Left lung (tissue), 10 donors: Measurements from ENCODE around the gene STEAP2. TPM values are rescaled to one million over a fixed set of nuclear protein-coding genes. Genes with fewer than 3 reads are reported as not detected.

ENCODE experiments used
- ATAC-seq: fragments of 200-7000 bp; cut with Tn5 transposase; one replicate; pipeline ENCODE4 v1.9.1; 2020; ENCODE audit warnings: moderate library complexity
- DNase-seq, 4 donors: peaks; one replicate each; pipeline ENCODE4 v3.0.0-alpha.2; 2013 to 2020
- H3K27ac ChIP-seq, 2 donors: fragments of 200-600 bp; sonication (generic) in 1 of 2; one replicate each; pipeline versions ENCODE4 v1.5.0 to v1.8.0; 2020 to 2021
- H3K27me3 ChIP-seq, 2 donors: fragments of 200-600 bp; sonication (generic) in 1 of 2; one replicate each; pipeline versions ENCODE4 v1.5.0 to v1.8.0; 2020 to 2021
- H3K36me3 ChIP-seq, 2 donors: fragments of 200-600 bp; sonication (generic) in 1 of 2; one replicate each; pipeline versions ENCODE4 v1.5.0 to v1.8.0; 2020 to 2021
- H3K4me1 ChIP-seq, 2 donors: fragments of 200-600 bp; one replicate each; pipeline ENCODE4 v1.8.0; 2021
- H3K4me3 ChIP-seq, 2 donors: fragments of 200-600 bp; sonication (generic) in 1 of 2; one replicate each; pipeline versions ENCODE4 v1.5.0 to v1.8.0; 2020 to 2021; ENCODE audit warnings: mild to moderate bottlenecking in 1 of 2
- H3K9me3 ChIP-seq, 2 donors: fragments of 200-600 bp; sonication (generic) in 1 of 2; one replicate each; pipeline versions ENCODE4 v1.5.0 to v1.8.0; 2020 to 2021
- intact Hi-C, 2 donors: fragments of 100-400 bp; cut with DNase I; formaldehyde crosslinking; loops; one replicate each; pipeline versions ENCODE4 v1.11.2 to v1.14.2; 2022
- polyA plus RNA-seq, 6 donors: library from polyadenylated mRNA; unstranded; fragments of 120-200 nt; gene quantifications; one replicate each; pipeline ENCODE4 v1.2.1, GENCODE V29; 2013; ENCODE audit not compliant: insufficient read length in 6 of 6
- total RNA-seq, 2 donors: library from RNA; stranded (reverse); fragmentation: NEBNext Ultra II Directional; extraction: Animal tissue kit (Norgen Biotek cat#: 25700); gene quantifications; one replicate each; pipeline ENCODE4 v1.2.1, GENCODE V29; 2021
- TF ChIP-seq, protein P1 (sequence below), 2 donors: fragments of 200-600 bp; sonication (generic) in 1 of 2; IDR thresholded peaks; one replicate each; pipeline versions ENCODE4 v1.5.0 to v1.8.0; 2021; ENCODE audit warnings: antibody characterized with exemption in 2 of 2
- donor health status: DM: no; HTN: yes; CAD: no.
- donor health status: DM: no; HTN: no; CAD: no.

STEAP2 gene
- total and polyA plus RNA-seq, 8 donors, result 5.8 to 24.6 (median 7.1) TPM

GRCh38 chr7:90167361-90167760 lies 44.2 kb upstream of the STEAP2 start:
- intact Hi-C loops, result loop anchor here in 1 of 2 donors (10.0 kb wide), 1 partner anchor 267 kb away; no protein-coding TSS in a partner anchor
- H3K36me3 ChIP-seq, result no peaks in the 10 kb centered on the region
- H3K9me3 ChIP-seq, result no peaks in the 10 kb centered on the region
- TF ChIP-seq, protein P1, sequence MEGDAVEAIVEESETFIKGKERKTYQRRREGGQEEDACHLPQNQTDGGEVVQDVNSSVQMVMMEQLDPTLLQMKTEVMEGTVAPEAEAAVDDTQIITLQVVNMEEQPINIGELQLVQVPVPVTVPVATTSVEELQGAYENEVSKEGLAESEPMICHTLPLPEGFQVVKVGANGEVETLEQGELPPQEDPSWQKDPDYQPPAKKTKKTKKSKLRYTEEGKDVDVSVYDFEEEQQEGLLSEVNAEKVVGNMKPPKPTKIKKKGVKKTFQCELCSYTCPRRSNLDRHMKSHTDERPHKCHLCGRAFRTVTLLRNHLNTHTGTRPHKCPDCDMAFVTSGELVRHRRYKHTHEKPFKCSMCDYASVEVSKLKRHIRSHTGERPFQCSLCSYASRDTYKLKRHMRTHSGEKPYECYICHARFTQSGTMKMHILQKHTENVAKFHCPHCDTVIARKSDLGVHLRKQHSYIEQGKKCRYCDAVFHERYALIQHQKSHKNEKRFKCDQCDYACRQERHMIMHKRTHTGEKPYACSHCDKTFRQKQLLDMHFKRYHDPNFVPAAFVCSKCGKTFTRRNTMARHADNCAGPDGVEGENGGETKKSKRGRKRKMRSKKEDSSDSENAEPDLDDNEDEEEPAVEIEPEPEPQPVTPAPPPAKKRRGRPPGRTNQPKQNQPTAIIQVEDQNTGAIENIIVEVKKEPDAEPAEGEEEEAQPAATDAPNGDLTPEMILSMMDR (IDR thresholded peaks at IDR 0.05), result no peak
- H3K4me1 ChIP-seq, result no peaks in the 10 kb centered on the region
- no peak for ATAC-seq
- no peaks in the 10 kb centered on the region for H3K27me3 ChIP-seq
- DNase-seq, result no peak
- no peak overlapping the region for H3K27ac ChIP-seq
- no peak overlapping the region for H3K4me3 ChIP-seq

DNA sequence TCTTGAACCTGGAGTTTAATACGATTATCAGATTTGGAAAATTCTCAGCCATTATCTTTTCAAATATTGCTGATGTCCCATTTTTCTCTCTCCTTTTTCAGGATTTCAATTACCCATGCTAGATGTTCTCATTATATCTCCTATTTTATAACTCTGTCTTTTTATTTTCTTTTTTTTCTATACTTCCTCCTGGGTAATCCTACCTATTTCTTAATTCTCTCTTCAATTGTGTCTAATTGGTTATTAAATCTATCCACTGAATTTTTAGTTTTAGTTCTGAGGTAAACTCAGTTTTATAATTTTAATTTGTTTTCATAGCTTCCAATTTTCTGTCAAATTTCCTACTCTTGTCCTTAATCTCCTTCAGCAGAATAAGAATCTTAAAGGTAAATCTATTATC lies 41.6 kb upstream of the STEAP2 start:
- H3K36me3 ChIP-seq, result no peaks in the 10 kb centered on the region
- no peak for DNase-seq
- TF ChIP-seq, protein P1 (IDR thresholded peaks at IDR 0.05), result no peak
- H3K27me3 ChIP-seq, result no peaks in the 10 kb centered on the region
- no peaks in the 10 kb centered on the region for H3K9me3 ChIP-seq
- intact Hi-C loops, result loop anchor here in 1 of 2 donors (10.0 kb wide), 1 partner anchor 265 kb away; no protein-coding TSS in a partner anchor
- no peak for ATAC-seq
- no peak overlapping the region for H3K27ac ChIP-seq
- no peak overlapping the region for H3K4me3 ChIP-seq
- no peaks in the 10 kb centered on the region for H3K4me1 ChIP-seq

GRCh38 chr7:90172121-90172520 lies 39.4 kb upstream of the STEAP2 start:
- Histone ChIP-seq H3K9me3 (peaks cover 0 to 8% of the 10 kb centered on the region in 2 donors), H3K36me3 (no peaks in the 10 kb centered on the region), H3K27ac (no peak overlapping the region), H3K4me3 (no peak overlapping the region), H3K27me3 (no peaks in the 10 kb centered on the region), H3K4me1 (no peaks in the 10 kb centered on the region)
- TF ChIP-seq, protein P1 (IDR thresholded peaks at IDR 0.05), result no peak
- DNase-seq, result no peak
- intact Hi-C loops, result no loop called here
- no peak for ATAC-seq

GRCh38 chr7:90172624-90173023 lies 38.9 kb upstream of the STEAP2 start:
- Histone ChIP-seq H3K27me3 (no peaks in the 10 kb centered on the region), H3K9me3 (peaks cover 0 to 8% of the 10 kb centered on the region in 2 donors), H3K4me3 (no peak overlapping the region), H3K27ac (no peak overlapping the region), H3K4me1 (no peaks in the 10 kb centered on the region), H3K36me3 (no peaks in the 10 kb centered on the region)
- intact Hi-C loops, result no loop called here
- TF ChIP-seq, protein P1 (IDR thresholded peaks at IDR 0.05), result no peak
- ATAC-seq (no peak), DNase-seq (no peak)

DNA sequence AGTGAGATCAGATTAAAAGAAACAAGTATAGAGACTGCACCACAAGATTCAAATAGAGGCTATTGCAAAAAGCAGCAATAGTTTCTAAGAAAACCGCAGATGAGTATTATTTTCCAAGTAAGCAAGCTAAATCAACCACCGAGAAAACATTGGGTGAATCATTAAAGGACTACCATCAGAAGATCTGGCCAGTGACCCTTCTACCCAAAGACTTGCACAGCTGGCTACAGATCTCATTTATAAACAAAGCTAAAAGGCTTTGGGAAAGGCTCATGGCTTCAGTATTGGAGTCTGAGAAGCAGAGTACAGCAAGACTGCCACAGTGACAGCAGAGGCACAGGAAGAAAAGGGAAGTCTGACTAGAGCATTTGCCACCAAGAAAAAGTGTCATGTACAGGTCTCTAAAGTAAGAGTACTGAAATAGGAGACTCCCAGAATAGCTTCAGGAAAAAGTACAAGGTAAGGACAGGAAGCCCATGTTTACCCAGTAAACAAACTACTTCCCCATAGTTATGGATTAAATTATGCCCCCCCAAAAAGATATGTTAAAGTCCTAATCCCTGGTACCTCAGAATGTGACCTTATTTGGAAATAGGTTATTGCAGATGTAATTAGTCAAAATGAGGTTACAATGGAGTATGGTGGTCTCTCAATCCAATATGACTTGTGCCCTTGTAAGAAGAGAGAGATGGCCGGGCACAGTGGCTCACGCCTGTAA lies 38.3 kb upstream of the STEAP2 start:
- H3K27me3 ChIP-seq, result no peaks in the 10 kb centered on the region
- intact Hi-C loops, result no loop called here
- no peak for ATAC-seq
- no peak for DNase-seq
- TF ChIP-seq, protein P1 (IDR thresholded peaks at IDR 0.05), result no peak
- no peaks in the 10 kb centered on the region for H3K4me1 ChIP-seq
- peaks cover 0 to 8% of the 10 kb centered on the region in 2 donors for H3K9me3 ChIP-seq
- no peaks in the 10 kb centered on the region for H3K36me3 ChIP-seq
- H3K4me3 ChIP-seq, result no peak overlapping the region
- no peak overlapping the region for H3K27ac ChIP-seq
